K562 (cell line): ENCODE data around the gene IL37. TPM values are rescaled to one million over a fixed set of nuclear protein-coding genes. Genes with fewer than 3 reads are reported as not detected.

Source experiments
- ATAC-seq: fragments of 200-7000 bp; cut with Tn5 transposase; 3 replicates; pipeline ENCODE4 v1.9.1; 2020; ENCODE audit warnings: moderate library complexity
- BruUV-seq: library from RNA; stranded (reverse); fragments of 400-500 nt; replicated peaks from 2 replicates; lab custom pipeline; 2021; lab: Mats Ljungman, UMichigan
- CTCF ChIA-PET: fragments of 300-600 bp; formaldehyde crosslinking; extraction: SDS; loops from one replicate; lab custom pipeline; 2021; ENCODE audit warnings: low intra/inter-chr PET ratio; lab: Yijun Ruan, JAX
- POLR2A ChIA-PET: fragments of 300-600, 350-650 bp; sonication (Branson Sonifier 250); formaldehyde crosslinking; extraction: SDS; loops from one replicate; lab custom pipeline; 2021; ENCODE audit warnings: antibody characterized with exemption, inconsistent platforms; lab: Yijun Ruan, JAX
- DNase-seq, 4 experiments: peaks; one replicate each; pipeline versions ENCODE4 v3.0.0 to v3.0.0-alpha.2; 2011 to 2018; ENCODE audit warnings: low spot score in 3 of 4, mixed read lengths in 3 of 4; ENCODE audit errors: extremely low read depth in 1 of 4
- FAIRE-seq: peaks from 2 replicates; lab custom pipeline; 2011; peaks lifted over from hg19 to GRCh38; lab: Jason Lieb, UNC
- H2AFZ ChIP-seq: 2 replicates; pipeline ENCODE4 v1.6.0; 2011; ENCODE audit warnings: low read depth, low read length, control low read depth, inconsistent platforms
- H3K27ac ChIP-seq: fragments of 200-600 bp; 3 replicates; pipeline ENCODE4 v1.8.0; 2011; ENCODE audit warnings: low read depth, mild to moderate bottlenecking, control low read depth, inconsistent platforms, low read length, moderate library complexity, mixed read lengths; ENCODE audit errors: extremely low read depth
- H3K27me3 ChIP-seq, 2 experiments: fragments of 300-600 bp in 1 of 2; 2 replicates in 1 of 2; 3 replicates in 1 of 2; pipeline versions ENCODE4 v1.6.0 to v1.8.0; 2011; ENCODE audit warnings: inconsistent platforms in 2 of 2, low read length in 2 of 2, mild to moderate bottlenecking in 1 of 2, mixed read lengths in 1 of 2, moderate library complexity in 1 of 2; ENCODE audit not compliant: control insufficient read depth in 2 of 2, insufficient read depth in 2 of 2
- H3K36me3 ChIP-seq: fragments of 300-600 bp; 3 replicates; pipeline ENCODE4 v1.8.0; 2011; ENCODE audit warnings: mild to moderate bottlenecking, low read length, inconsistent platforms; ENCODE audit not compliant: control insufficient read depth, insufficient read depth
- H3K4me1 ChIP-seq, 2 experiments: fragments of 200-600 bp in 1 of 2; replicated peaks in 1 of 2; 2 replicates in 1 of 2; 3 replicates in 1 of 2; pipeline versions ENCODE4 v1.5.1 to v1.8.0; 2011; ENCODE audit warnings: inconsistent platforms in 2 of 2, low read length in 2 of 2, mild to moderate bottlenecking in 1 of 2, mixed read lengths in 1 of 2, moderate library complexity in 1 of 2; ENCODE audit not compliant: control insufficient read depth in 2 of 2, insufficient read depth in 2 of 2
- H3K4me2 ChIP-seq: 2 replicates; pipeline ENCODE4 v1.6.1; 2011; ENCODE audit warnings: low read length, control low read depth, inconsistent platforms, mixed read lengths; ENCODE audit not compliant: insufficient read depth
- H3K4me3 ChIP-seq: fragments of 200-600 bp; sonication (generic), shearing (Covaris generic); 2 replicates; pipeline ENCODE4 v1.5.1; 2016; ENCODE audit warnings: control low read depth, inconsistent platforms
- H3K79me2 ChIP-seq: fragments of 200-600 bp; 3 replicates; pipeline ENCODE4 v1.8.0; 2011; ENCODE audit warnings: low read length, inconsistent platforms; ENCODE audit not compliant: control insufficient read depth, insufficient read depth
- H3K9ac ChIP-seq, 2 experiments: 2 replicates each; pipeline versions ENCODE4 v1.6.0 to v1.6.1; 2011; ENCODE audit warnings: low read depth in 2 of 2, low read length in 2 of 2, control low read depth in 1 of 2, inconsistent platforms in 1 of 2, mild to moderate bottlenecking in 1 of 2, mixed read lengths in 1 of 2; ENCODE audit not compliant: insufficient read depth in 1 of 2
- H3K9me1 ChIP-seq: one replicate; pipeline ENCODE4 v1.6.0; 2011; ENCODE audit warnings: inconsistent platforms, mild to moderate bottlenecking, low read length, moderate library complexity; ENCODE audit not compliant: control insufficient read depth, insufficient read depth
- H3K9me3 ChIP-seq: replicated peaks from 2 replicates; pipeline ENCODE4 v1.5.1; 2011; ENCODE audit warnings: low read depth, low read length, inconsistent platforms; ENCODE audit not compliant: control insufficient read depth, insufficient read depth
- H4K20me1 ChIP-seq: replicated peaks from 2 replicates; pipeline ENCODE4 v1.6.1; 2011; ENCODE audit warnings: low read length, inconsistent platforms, mixed read lengths; ENCODE audit not compliant: control insufficient read depth, insufficient read depth
- BDP1 ChIP-seq: IDR thresholded peaks from 3 replicates; pipeline ENCODE4 v1.6.1; 2011; ENCODE audit not compliant: insufficient read length, insufficient read depth
- COPS2 ChIP-seq: fragments of 450-650 bp; conservative IDR thresholded peaks from 2 replicates; pipeline ENCODE4 v1.6.1; 2016; ENCODE audit warnings: mild to moderate bottlenecking, moderate library complexity
- DACH1 ChIP-seq: fragments of 450-650 bp; IDR thresholded peaks from 2 replicates; pipeline ENCODE4 v1.6.1; 2018; ENCODE audit not compliant: partially characterized antibody
- DDX20 ChIP-seq: fragments of 450-650 bp; IDR thresholded peaks from 2 replicates; pipeline ENCODE4 v1.6.1; 2016; ENCODE audit warnings: missing genetic modification characterization, low read depth, mild to moderate bottlenecking, missing compliant biosample characterization, moderate library complexity
- KHSRP ChIP-seq: fragments of 450-650 bp; IDR thresholded peaks from 2 replicates; pipeline ENCODE4 v1.6.1; 2017
- NFIX ChIP-seq: fragments of 250-450 bp; sonication (Bioruptor Pico); IDR thresholded peaks from 2 replicates; pipeline ENCODE4 v1.4.0; 2020; ENCODE audit warnings: low read depth, mild to moderate bottlenecking, moderate library complexity
- RCOR1 ChIP-seq, 2 experiments: IDR thresholded peaks; 2 replicates each; pipeline ENCODE4 v1.6.1; 2012; ENCODE audit warnings: low read depth in 2 of 2, low read length in 2 of 2, borderline replicate concordance in 1 of 2, improper control_type of control experiment in 1 of 2
- SMARCB1 ChIP-seq: IDR thresholded peaks from 2 replicates; pipeline ENCODE4 v1.6.1; 2011; ENCODE audit warnings: improper control_type of control experiment, low read depth; ENCODE audit not compliant: insufficient read length
- TCF7L2 ChIP-seq: fragments of 150-350 bp; IDR thresholded peaks from 2 replicates; pipeline ENCODE4 v1.6.1; 2016; ENCODE audit warnings: low read depth, mild to moderate bottlenecking, low read length, moderate library complexity
- WGBS: fragments of 100-300 bp; shearing (Covaris generic); methylation state at CpG from one replicate; pipeline ENCODE4 v1.1.6; 2016; ENCODE audit warnings: low coverage, mixed read lengths; ENCODE audit not compliant: insufficient coverage; ENCODE audit errors: missing lambda C conversion rate; 5-methylcytosine and 5-hydroxymethylcytosine counted together
- in situ Hi-C: fragments of 300-500 bp; cut with MboI; formaldehyde crosslinking; loops from 4 replicates; pipeline ENCODE4 v1.15.0; 2018; ENCODE audit warnings: inconsistent platforms, mixed read lengths
- intact Hi-C: fragments of 100-400 bp; cut with micrococcal nuclease; formaldehyde crosslinking; loops from 2 replicates; pipeline ENCODE4 v1.14.2; 2022
- polyA plus RNA-seq, 8 experiments: library from polyadenylated mRNA; depleted of rRNA in 4 of 8; stranded (reverse) in 5 of 8; unstranded in 3 of 8; fragments of >200 nt; fragmentation: Nextera tagmentation in 2 of 8; fragmentation: Illumina TruSeq in 1 of 8; extraction: Ambion mirVana in 2 of 8; extraction: Trizol in 1 of 8; gene quantifications; 2 replicates each; pipeline versions ENCODE4 v1.2.1 to v1.2.3, GENCODE V29; 2011 to 2014; ENCODE audit warnings: inconsistent platforms in 1 of 8, missing spikeins in 1 of 8
- total RNA-seq, 7 experiments: library from RNA; depleted of rRNA in 6 of 7; stranded (reverse); fragments of >200 nt in 6 of 7; fragmentation: Illumina TruSeq in 2 of 7; extraction: Trizol in 2 of 7; gene quantifications; 2 replicates each; pipeline versions ENCODE4 v1.2.1 to v1.2.3, GENCODE V29; 2011 to 2021; ENCODE audit warnings: low replicate concordance in 1 of 7
- TF ChIP-seq, protein P1 (sequence below): sonication (generic); formaldehyde crosslinking; IDR thresholded peaks from 2 replicates; pipeline ENCODE4 v1.8.0; 2022; ENCODE audit warnings: missing genetic modification reagents, mild to moderate bottlenecking, borderline replicate concordance

Gene IL37
- total and polyA plus RNA-seq, 9 of the 15 experiments (the other 6 are each of a cell fraction or from before 2014, with no cell fraction given), result not detected

GRCh38 chr2:112877423-112877822 lies 33.5 kb upstream of the IL37 start:
- no peaks in the 10 kb centered on the region for H3K9me1 ChIP-seq
- intact Hi-C loops (no loop called here), in situ Hi-C loops (loop anchor here (5.0 to 25.0 kb wide), 2 partner anchors 125 to 265 kb away; no protein-coding TSS in a partner anchor)
- POLR2A ChIA-PET, result interaction anchor here (0.6 to 0.9 kb wide), 2 partner anchors 212 to 242 kb away, joined by 3 to 4 read pairs; no protein-coding TSS in a partner anchor
- peaks cover 0 to 14% of the 10 kb centered on the region in 2 experiments; a peak in 1 of 5 replicates for H3K27me3 ChIP-seq
- no peak overlapping the region for H3K4me3 ChIP-seq
- no peaks in the 10 kb centered on the region for H3K79me2 ChIP-seq
- H4K20me1 ChIP-seq, result no peaks in the 10 kb centered on the region
- FAIRE-seq (no peak), ATAC-seq (no peak), DNase-seq (no peak)
- H3K27ac ChIP-seq, result no peak overlapping the region
- no peak for TF ChIP-seq KHSRP
- no peak for TF ChIP-seq NFIX (CRISPR knock-in tag)
- no peak for TF ChIP-seq BDP1
- TF ChIP-seq DDX20 (tag), result no peak
- TF ChIP-seq, protein P1, sequence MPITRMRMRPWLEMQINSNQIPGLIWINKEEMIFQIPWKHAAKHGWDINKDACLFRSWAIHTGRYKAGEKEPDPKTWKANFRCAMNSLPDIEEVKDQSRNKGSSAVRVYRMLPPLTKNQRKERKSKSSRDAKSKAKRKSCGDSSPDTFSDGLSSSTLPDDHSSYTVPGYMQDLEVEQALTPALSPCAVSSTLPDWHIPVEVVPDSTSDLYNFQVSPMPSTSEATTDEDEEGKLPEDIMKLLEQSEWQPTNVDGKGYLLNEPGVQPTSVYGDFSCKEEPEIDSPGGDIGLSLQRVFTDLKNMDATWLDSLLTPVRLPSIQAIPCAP (CRISPR knock-in tag), result no peak
- no peak for TF ChIP-seq DACH1
- no peak for TF ChIP-seq SMARCB1
- TF ChIP-seq COPS2, result no peak
- no peak for TF ChIP-seq RCOR1 (IDR thresholded peaks at IDR 0.05; ENCODE audit: borderline replicate concordance in 1 of 2, low read depth in 2 of 2, low read length in 2 of 2)
- TF ChIP-seq TCF7L2, result no peak
- H3K4me2 ChIP-seq, result no peak overlapping the region
- WGBS, result 26% methylated on average over 6 of the region's 6 CpGs
- no TSS peak for BruUV-seq
- H3K4me1 ChIP-seq, result peaks cover 0 to 9% of the 10 kb centered on the region in 2 experiments; a peak in 3 of 5 replicates
- H2AFZ ChIP-seq, result no peak overlapping the region
- H3K9me3 ChIP-seq, result no peaks in the 10 kb centered on the region
- CTCF ChIA-PET, result no interaction called here
- H3K36me3 ChIP-seq, result no peaks in the 10 kb centered on the region
- no peak overlapping the region for H3K9ac ChIP-seq
